HG02970 (cell line): ENCODE data around the gene VENTX.

Experiments used
- ATAC-seq: cut with Tn5 transposase; IDR thresholded peaks from one replicate; pipeline ENCODE4 v1.9.1; 2021; ENCODE audit warnings: mild to moderate bottlenecking, moderate library complexity, moderate number of reproducible peaks; ENCODE audit not compliant: unreplicated experiment, low FRiP score

VENTX gene, protein sequence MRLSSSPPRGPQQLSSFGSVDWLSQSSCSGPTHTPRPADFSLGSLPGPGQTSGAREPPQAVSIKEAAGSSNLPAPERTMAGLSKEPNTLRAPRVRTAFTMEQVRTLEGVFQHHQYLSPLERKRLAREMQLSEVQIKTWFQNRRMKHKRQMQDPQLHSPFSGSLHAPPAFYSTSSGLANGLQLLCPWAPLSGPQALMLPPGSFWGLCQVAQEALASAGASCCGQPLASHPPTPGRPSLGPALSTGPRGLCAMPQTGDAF

GRCh38 chr10:133237588-133238465, at the start of gene VENTX:
Gene VENTX, plus strand, starts transcription at chr10:133237855. Its CDS starts 60 bp downstream, at chr10:133237915.
- ATAC-seq = no peak

- no peak for ATAC-seq
Measured at GRCh38 chr10:133187906-133188681, 49.6 kb upstream of the VENTX start.

DNA sequence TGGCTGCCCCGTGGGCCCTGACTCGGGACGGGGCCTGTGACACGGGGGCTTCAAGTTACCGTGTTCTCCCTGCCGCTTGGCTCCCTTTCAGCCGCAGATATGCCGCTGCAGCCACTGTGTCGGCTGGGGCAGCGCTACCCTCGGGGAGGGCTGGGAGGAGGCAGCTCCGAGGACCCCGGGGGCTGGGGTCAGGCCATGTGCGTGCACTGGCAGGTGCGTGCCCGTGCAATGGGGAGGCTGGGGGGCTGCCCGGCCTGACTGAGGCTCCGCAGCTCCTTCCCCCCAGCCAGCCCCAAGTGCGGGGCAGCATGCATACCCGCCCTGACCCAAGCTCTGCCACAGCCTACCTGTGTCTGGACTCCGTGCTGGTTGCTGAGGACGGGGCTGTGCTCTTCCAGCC, 48.4 kb upstream of the VENTX start:
- no peak for ATAC-seq

GRCh38 chr10:133189726-133190125, 47.9 kb upstream of the VENTX start:
- ATAC-seq = no peak

- no peak for ATAC-seq
Measured at GRCh38 chr10:133190225-133190624, 47.4 kb upstream of the VENTX start.

DNA sequence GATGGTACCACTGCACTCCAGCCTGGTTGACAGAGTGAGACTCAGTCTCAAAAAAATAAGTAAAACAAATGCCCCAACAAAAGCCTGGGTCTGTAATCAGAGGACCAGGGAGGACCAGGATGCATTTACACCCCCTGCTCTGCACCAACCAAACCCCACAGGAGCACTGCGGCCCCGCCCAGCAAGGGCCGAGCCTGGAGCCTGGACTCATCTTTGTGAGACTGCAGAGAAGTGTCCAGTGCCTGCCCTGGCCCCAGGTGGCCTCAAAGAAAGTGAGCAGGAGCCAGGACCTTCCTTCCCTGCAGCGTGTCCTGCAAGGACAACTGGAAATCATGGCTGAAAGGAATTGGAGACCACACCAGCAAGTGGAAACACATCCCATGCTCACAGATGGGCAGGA, 46.0 kb upstream of the VENTX start:
- ATAC-seq = no peak

DNA sequence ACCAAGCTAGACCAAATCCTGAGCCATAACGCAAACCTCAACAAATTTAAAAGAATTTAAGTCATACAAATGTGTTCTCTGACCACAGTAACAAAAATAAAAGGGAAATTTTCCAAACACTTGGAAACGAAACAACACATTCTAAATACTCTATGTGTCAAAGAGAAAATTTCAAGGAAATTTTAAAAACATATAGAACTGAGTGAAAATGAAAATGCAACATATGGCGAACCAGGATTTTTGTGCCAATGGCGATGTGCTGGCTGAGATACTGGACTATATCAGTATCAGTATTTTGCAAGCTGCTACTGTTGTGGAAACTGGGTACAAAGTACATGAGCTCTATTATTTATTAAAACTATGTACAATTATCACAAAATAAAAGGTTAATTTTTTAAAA, 43.5 kb upstream of the VENTX start:
- ATAC-seq = no peak

DNA sequence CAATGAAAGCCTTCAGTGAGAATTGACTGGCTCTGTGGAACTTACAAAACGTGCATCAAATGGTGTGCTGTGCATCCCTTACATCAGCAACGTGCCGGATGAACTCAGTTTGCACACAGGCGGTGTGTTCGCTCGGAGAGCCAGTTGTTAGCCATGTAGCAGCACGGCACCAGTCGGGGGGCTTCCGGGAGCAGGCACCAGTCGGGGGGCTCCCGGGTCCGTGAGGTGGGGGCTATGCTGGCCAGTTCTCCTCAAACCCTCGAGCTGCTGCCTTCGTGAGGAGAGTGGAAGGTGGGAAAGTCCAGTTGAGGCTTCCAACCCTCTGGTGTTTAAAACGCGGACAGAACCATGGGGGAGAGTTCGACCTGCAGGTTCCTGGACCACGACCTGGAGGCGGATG, 42.6 kb upstream of the VENTX start:
- no peak for ATAC-seq

DNA sequence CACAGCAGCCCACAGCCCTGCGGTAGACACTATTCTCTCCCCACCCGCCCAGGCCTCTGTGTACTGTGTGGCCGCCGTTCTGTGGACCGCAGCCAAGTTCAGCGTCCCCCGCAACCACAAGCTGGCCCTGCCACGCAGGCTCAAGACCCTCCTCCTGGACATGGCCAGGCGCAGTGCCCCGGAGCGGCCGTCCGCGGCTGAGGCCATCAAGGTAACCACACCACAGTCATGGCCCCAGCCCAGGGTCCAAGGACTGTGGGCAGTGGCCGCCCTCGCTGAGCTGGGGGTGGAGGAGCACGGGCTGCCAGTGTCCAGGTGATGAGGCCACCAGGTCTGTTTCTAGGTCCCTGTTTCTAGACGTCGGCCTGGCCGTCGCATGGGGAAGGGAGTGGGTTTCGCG, 42.0 kb upstream of the VENTX start:
- ATAC-seq = no peak

GRCh38 chr10:133196221-133196915, 41.3 kb upstream of the VENTX start:
- ATAC-seq = no peak

DNA sequence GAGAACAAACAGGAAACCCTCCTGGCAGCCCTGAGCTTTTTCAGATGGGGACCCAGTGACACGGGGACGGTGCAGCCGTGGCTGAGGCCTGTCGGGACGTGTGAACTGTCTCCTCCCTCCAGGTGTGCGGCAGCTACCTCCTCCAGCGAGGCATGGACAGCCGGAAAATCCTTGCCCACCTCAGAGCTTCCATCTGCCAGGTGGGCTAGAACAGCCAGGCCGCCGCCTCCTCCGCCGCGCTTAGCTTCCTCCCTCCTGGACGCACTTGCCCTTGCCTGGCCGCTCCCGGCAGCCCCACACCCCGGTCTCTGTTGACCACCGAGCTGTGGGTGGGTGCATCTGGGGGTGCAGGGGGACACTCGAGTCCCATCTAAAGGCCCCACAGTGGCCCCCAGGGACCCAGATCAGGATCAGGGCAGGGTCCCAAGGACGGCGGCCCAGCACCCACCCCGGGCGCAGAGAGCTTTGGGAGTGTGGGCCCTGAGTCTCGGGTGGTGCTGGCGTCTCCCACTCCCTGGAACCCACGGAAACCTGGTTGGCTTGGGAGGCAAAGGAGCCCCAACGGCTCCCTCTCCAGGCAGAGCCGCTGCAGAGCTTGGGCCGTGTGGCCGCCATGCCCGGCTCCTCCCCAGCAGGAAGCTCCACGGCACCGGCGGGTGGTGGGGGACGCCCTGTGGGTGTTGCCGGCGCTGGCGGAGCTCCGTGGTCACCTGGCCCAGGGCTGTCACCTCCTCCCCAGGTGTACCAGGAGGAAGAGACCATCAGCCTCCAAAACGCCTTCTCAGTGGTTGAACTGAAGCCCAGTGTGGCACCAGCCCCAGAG, 40.5 kb upstream of the VENTX start:
- no peak for ATAC-seq

GRCh38 chr10:133197786-133198185, 39.9 kb upstream of the VENTX start:
- ATAC-seq = no peak

- ATAC-seq = no peak
Measured at GRCh38 chr10:133198206-133198605, 39.4 kb upstream of the VENTX start.

- no peak for ATAC-seq
Measured at GRCh38 chr10:133198621-133199487, 38.8 kb upstream of the VENTX start.

DNA sequence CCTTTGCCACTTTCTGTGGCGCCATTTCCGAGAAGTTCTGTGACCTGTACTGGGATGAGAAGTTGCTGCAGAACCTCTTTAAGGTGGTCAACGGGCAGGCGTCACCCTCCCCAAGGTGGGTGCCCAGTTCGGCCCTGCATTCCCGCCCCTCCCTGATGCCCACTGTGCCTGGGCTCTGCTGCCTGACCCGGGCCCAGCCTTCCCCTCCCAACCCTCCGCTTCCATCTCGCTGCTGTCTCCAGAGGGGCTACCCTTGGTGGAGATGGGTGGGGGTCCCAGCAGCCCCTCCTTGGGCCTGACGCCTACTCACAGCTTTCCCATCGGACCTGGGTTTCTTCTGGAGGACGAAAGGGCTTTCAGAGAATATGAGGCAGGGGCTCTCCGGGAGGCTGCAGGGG, 38.2 kb upstream of the VENTX start:
- no peak for ATAC-seq

GRCh38 chr10:133199992-133200611, 37.6 kb upstream of the VENTX start:
- ATAC-seq = no peak

GRCh38 chr10:133200621-133201031, 37.0 kb upstream of the VENTX start:
- no peak for ATAC-seq
